ENCODE data around the gene ANKMY1.

DNA sequence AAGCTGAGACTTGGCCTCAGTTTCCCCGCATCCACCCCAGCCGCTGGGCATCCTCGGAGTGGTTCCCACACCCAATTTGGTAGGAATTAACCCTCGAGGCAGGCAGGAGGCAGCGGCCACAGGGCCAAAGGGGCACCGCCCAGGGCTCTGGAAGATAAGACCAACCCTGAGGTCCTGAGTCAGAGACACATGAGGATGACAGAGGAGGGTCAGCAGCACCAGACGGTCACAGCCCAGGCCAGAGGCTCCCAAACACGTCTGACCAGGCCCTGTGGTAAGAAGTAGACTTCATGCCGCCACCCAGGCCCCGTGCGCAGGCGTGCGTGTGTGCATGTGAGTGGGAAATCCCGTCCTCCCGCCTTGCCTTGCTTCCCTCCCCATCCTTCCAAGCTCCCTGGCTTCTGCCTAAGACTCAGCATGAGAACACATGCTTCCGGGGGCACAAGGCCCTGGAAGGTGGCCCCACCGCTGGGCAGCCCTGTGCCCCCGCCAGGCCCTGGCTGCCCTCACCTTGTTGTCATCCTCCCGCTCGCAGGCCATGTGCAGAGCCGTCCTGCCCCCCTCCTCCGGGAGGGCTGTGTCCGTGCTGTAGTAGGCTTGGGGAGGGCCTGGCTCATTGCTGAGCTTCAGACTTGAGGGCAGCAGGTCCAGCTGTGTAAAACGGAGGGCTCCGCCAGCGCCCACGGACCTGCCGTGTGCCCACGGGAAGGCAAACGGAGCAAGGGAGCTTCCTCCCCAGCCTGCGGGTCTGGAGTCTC, 46.3 kb downstream of the ANKMY1 start:
- TF ChIP-seq, protein P1, sequence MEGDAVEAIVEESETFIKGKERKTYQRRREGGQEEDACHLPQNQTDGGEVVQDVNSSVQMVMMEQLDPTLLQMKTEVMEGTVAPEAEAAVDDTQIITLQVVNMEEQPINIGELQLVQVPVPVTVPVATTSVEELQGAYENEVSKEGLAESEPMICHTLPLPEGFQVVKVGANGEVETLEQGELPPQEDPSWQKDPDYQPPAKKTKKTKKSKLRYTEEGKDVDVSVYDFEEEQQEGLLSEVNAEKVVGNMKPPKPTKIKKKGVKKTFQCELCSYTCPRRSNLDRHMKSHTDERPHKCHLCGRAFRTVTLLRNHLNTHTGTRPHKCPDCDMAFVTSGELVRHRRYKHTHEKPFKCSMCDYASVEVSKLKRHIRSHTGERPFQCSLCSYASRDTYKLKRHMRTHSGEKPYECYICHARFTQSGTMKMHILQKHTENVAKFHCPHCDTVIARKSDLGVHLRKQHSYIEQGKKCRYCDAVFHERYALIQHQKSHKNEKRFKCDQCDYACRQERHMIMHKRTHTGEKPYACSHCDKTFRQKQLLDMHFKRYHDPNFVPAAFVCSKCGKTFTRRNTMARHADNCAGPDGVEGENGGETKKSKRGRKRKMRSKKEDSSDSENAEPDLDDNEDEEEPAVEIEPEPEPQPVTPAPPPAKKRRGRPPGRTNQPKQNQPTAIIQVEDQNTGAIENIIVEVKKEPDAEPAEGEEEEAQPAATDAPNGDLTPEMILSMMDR (IDR thresholded peaks at IDR 0.05) = no peak
- no peak for TF ChIP-seq POLR2A (IDR thresholded peaks at IDR 0.05)
